ENCODE results near the gene LGALS4. TPM values are rescaled to one million over a fixed set of nuclear protein-coding genes. Genes with fewer than 3 reads are reported as not detected.
"Not testable (repeated sequence)": the region's sequence is repeated elsewhere in the genome, so short reads cannot be mapped to it uniquely, and the experiment has no call there.

LGALS4 gene
- total and polyA plus RNA-seq, 5 donors = 0.45 to 1.2 (median 0.60) TPM

GRCh38 chr19:38761884-38762389 lies 50.8 kb downstream of the LGALS4 start:
- H3K27me3 ChIP-seq (ENCODE audit: control insufficient read depth, insufficient read depth); H3K27ac ChIP-seq (ENCODE audit: low read length); DNase-seq; H3K4me1 ChIP-seq (ENCODE audit: control insufficient read depth, insufficient read depth, low read length); ATAC-seq; H3K9me3 ChIP-seq (ENCODE audit: control insufficient read depth, low read length); H3K4me3 ChIP-seq (ENCODE audit: low read length); intact Hi-C loops (cut with DNase I): not testable (repeated sequence)
- 93% methylated on average over 9 of the region's 9 CpGs for WGBS

DNA sequence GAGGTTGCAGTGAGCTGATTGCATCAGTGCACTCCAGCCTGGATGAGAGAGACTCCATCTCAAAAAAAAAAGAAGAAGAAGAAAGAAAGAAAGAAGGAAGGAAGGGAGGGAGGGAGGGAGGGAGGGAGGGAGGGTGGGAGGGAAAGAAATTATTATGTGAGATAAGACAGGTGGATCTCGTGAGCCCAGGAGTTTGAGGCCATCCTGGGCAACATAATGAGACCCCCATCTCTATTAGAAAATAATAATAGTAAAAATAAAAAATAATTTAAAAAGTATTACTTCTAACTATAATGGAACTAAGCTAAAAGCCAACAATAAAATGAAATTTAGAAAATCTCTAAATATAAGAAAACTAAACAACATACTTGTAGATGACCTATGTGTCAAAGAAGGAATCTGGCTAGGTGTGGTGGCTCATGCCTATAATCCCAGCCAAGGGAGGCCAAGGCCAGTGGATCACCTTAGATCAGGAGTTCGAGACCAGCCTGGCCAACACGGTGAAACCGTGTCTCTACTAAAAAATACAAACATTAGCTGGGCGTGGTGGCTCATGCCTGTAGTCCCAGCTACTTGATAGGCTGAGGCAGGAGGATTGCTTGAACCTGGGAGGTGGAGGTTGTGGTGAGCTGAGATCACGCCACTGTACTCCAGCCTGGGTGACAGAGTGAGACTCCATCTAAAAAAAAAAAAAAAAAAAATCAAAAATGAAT lies 51.8 kb downstream of the LGALS4 start:
- H3K27me3 ChIP-seq (ENCODE audit: control insufficient read depth, insufficient read depth); H3K4me3 ChIP-seq (ENCODE audit: low read length); H3K9me3 ChIP-seq (ENCODE audit: control insufficient read depth, low read length); H3K27ac ChIP-seq (ENCODE audit: low read length); H3K4me1 ChIP-seq (ENCODE audit: control insufficient read depth, insufficient read depth, low read length); DNase-seq; intact Hi-C loops (cut with DNase I); ATAC-seq: not testable (repeated sequence)
- 85% methylated on average over 6 of the region's 6 CpGs for WGBS

GRCh38 chr19:38759590-38760003 lies 53.1 kb downstream of the LGALS4 start:
- intact Hi-C loops (cut with DNase I) = no loop called here
- DNase-seq (no peak), ATAC-seq (peak in 1 of 2 donors; percentile 48)
- H3K27ac ChIP-seq (ENCODE audit: low read length) = no peak overlapping the region
- no peak overlapping the region for H3K4me3 ChIP-seq (ENCODE audit: low read length)
- no peaks in the 10 kb centered on the region for H3K27me3 ChIP-seq (ENCODE audit: control insufficient read depth, insufficient read depth)
- H3K4me1 ChIP-seq (ENCODE audit: control insufficient read depth, insufficient read depth, low read length) = no peaks in the 10 kb centered on the region
- H3K9me3 ChIP-seq (ENCODE audit: control insufficient read depth, low read length) = no peaks in the 10 kb centered on the region
- WGBS = 63% methylated on average over 10 of the region's 10 CpGs

GRCh38 chr19:38754196-38754595 lies 58.5 kb downstream of the LGALS4 start:
- H3K27ac ChIP-seq (ENCODE audit: low read length); DNase-seq; intact Hi-C loops (cut with DNase I); H3K27me3 ChIP-seq (ENCODE audit: control insufficient read depth, insufficient read depth); ATAC-seq; H3K4me3 ChIP-seq (ENCODE audit: low read length); H3K9me3 ChIP-seq (ENCODE audit: control insufficient read depth, low read length); H3K4me1 ChIP-seq (ENCODE audit: control insufficient read depth, insufficient read depth, low read length): not testable (repeated sequence)
- 55% methylated on average over 2 of the region's 2 CpGs for WGBS

GRCh38 chr19:38753783-38754182 lies 59.0 kb downstream of the LGALS4 start:
- DNase-seq; H3K9me3 ChIP-seq (ENCODE audit: control insufficient read depth, low read length); H3K27ac ChIP-seq (ENCODE audit: low read length); ATAC-seq; H3K4me3 ChIP-seq (ENCODE audit: low read length); H3K4me1 ChIP-seq (ENCODE audit: control insufficient read depth, insufficient read depth, low read length); H3K27me3 ChIP-seq (ENCODE audit: control insufficient read depth, insufficient read depth); intact Hi-C loops (cut with DNase I): not testable (repeated sequence)
- 60% methylated on average over 3 of the region's 3 CpGs for WGBS

Other genes starting within 250 kb of the LGALS4 start
- gene MAP4K1, start 195.0 kb downstream of the LGALS4 start, total RNA-seq = 1 to 10 TPM; 1.0 to 4.4 (median 3.0) TPM
- 0.88 TPM for gene MAP4K1, start 195.0 kb downstream of the LGALS4 start, polyA plus RNA-seq
- gene EIF3K, start 193.8 kb downstream of the LGALS4 start, total RNA-seq = 100 to 1,000 TPM; 477 to 576 (median 534) TPM
- gene EIF3K, start 193.8 kb downstream of the LGALS4 start, polyA plus RNA-seq = 829 TPM
- 100 to 1,000 TPM; 116 to 226 (median 122) TPM for gene ACTN4, start 165.3 kb downstream of the LGALS4 start, total RNA-seq
- 87.4 TPM for gene ACTN4, start 165.3 kb downstream of the LGALS4 start, polyA plus RNA-seq
- under 1 TPM; 0.22 to 0.85 (median 0.54) TPM for gene CAPN12, start 68.5 kb downstream of the LGALS4 start, total RNA-seq
- 0.91 TPM for gene CAPN12, start 68.5 kb downstream of the LGALS4 start, polyA plus RNA-seq
- 1 to 10 TPM in 1 of 4 donors, under 1 TPM in 1, not detected in 2; 0.79 to 1.1 TPM for gene LGALS7, start 39.4 kb downstream of the LGALS4 start, total RNA-seq
- gene LGALS7, start 39.4 kb downstream of the LGALS4 start, polyA plus RNA-seq = not detected
- gene LGALS7B, start 23.7 kb downstream of the LGALS4 start, total RNA-seq = not detected
- gene LGALS7B, start 23.7 kb downstream of the LGALS4 start, polyA plus RNA-seq = 0.70 TPM
- 100 to 1,000 TPM; 403 to 585 (median 523) TPM for gene ECH1, start 18.8 kb upstream of the LGALS4 start, total RNA-seq
- gene ECH1, start 18.8 kb upstream of the LGALS4 start, polyA plus RNA-seq = 1,015 TPM
- gene HNRNPL, start 37.0 kb upstream of the LGALS4 start, total RNA-seq = 100 to 1,000 TPM; 146 to 206 (median 178) TPM
- gene HNRNPL, start 37.0 kb upstream of the LGALS4 start, polyA plus RNA-seq = 131 TPM
- gene RINL, start 65.3 kb upstream of the LGALS4 start, total RNA-seq = 1 to 10 TPM; 3.1 to 4.6 (median 3.5) TPM
- 7.2 TPM for gene RINL, start 65.3 kb upstream of the LGALS4 start, polyA plus RNA-seq
- gene SIRT2, start 86.7 kb upstream of the LGALS4 start, total RNA-seq = 10 to 100 TPM; 57.6 to 75.9 (median 60.3) TPM
- gene SIRT2, start 86.7 kb upstream of the LGALS4 start, polyA plus RNA-seq = 96.5 TPM
- gene NFKBIB, start 87.0 kb upstream of the LGALS4 start, total RNA-seq = 10 to 100 TPM; 16.0 to 20.6 (median 18.6) TPM
- gene NFKBIB, start 87.0 kb upstream of the LGALS4 start, polyA plus RNA-seq = 28.9 TPM
- gene CCER2, start 99.2 kb upstream of the LGALS4 start, total RNA-seq = under 1 TPM in 2 of 4 donors, not detected in 2; 0.29 to 0.33 TPM
- gene CCER2, start 99.2 kb upstream of the LGALS4 start, polyA plus RNA-seq = 0.14 TPM
- gene SARS2, start 117.8 kb upstream of the LGALS4 start, total RNA-seq = 10 to 100 TPM; 15.5 to 20.3 (median 16.4) TPM
- gene SARS2, start 117.8 kb upstream of the LGALS4 start, polyA plus RNA-seq = 18.5 TPM
- gene MRPS12, start 118.0 kb upstream of the LGALS4 start, total RNA-seq = 10 to 100 TPM; 49.9 to 68.7 (median 56.7) TPM
- 80.5 TPM for gene MRPS12, start 118.0 kb upstream of the LGALS4 start, polyA plus RNA-seq
- gene FBXO17, start 162.8 kb upstream of the LGALS4 start, total RNA-seq = 10 to 100 TPM in 3 of 4 donors, 1 to 10 TPM in 1; 8.5 to 12.9 (median 11.7) TPM
- gene FBXO17, start 162.8 kb upstream of the LGALS4 start, polyA plus RNA-seq = 8.2 TPM
- 10 to 100 TPM; 18.4 to 26.4 (median 20.2) TPM for gene FBXO27, start 219.6 kb upstream of the LGALS4 start, total RNA-seq
- 10.9 TPM for gene FBXO27, start 219.6 kb upstream of the LGALS4 start, polyA plus RNA-seq

All from right cardiac atrium (tissue), 5 donors.